HT1080 (cell line): ENCODE results near the gene LYSMD4. TPM values are rescaled to one million over a fixed set of nuclear protein-coding genes. Genes with fewer than 3 reads are reported as not detected.

ENCODE experiments used
- DNase-seq: peaks from one replicate; pipeline ENCODE4 v3.0.0-alpha.2; 2015; ENCODE audit warnings: low read depth
- total RNA-seq: library from RNA; depleted of rRNA; stranded (reverse); fragments of >200 nt; shearing (Covaris generic); gene quantifications from 2 replicates; pipeline ENCODE4 v1.2.3, GENCODE V29; 2014

LYSMD4 gene
- total RNA-seq, 1 experiment from 2014 or later = 4.1 TPM

DNA sequence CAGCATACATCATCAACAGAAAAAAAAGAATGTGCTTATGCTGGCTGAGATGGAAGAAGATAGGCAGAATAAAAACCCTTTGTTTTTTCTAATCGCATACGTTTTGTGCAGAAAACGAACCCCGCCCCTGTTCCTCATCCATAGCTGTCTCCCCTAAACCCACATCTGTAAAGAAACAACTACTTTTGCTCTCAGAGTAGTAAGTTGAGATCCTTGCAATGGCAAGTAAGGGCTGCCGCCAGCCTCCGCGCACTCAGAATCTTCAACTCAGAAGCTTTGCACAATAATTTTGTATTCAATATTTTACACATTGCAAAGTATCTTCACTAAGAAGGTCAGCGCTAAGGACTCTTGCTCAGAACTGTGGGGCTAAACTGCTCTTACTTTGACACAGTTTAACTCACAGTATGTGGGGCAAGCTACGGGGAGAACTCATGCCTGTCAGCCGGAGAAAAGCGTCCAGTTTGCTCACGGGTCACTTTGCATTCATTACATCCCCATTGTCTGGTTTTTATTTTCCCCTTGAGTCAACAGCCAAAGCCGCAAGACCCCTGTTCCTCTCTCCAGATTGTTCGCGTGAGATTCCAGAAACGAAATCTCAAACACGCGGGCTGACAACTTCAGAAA is 1.0 kb downstream of the LYSMD4 start:
- no peak for DNase-seq

DNA sequence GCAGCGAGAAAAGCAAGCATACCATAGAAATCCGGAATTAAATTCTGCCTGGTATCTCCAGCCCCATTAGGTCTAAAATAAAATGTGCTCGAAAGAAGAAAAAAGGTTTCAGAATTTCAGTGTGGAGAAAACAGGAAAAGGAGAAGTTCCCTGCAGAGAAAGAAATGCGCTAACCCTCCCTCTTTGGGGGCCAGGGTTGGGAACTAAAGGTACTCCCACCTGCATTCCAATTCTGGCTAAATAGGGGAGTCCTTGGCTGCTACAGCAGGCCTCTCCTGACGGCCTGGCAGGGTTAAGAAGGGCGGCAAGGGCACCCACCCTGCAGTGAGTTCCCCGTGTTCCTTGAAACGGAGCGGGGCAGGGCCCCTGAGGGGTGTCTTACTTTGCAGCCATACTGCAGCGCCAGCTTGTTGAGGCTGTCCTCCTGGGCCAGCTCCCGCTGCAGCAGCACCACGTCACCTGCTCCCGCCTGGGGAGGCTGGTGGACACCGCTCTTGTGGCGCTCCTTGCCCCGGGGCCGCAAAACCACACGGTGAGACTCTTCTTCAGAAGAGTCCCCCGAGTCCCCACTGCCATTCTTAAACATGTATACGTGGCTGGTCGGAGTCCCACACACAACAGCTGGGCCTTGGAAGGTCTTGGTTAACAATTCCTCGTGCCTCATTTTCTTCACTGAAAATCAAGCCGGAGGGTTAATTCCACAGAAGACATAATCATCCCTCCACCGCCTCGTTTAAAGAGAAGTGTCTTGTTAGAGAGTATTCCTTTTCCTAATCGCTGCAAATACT is 1.7 kb downstream of the LYSMD4 start:
- DNase-seq = no peak

DNA sequence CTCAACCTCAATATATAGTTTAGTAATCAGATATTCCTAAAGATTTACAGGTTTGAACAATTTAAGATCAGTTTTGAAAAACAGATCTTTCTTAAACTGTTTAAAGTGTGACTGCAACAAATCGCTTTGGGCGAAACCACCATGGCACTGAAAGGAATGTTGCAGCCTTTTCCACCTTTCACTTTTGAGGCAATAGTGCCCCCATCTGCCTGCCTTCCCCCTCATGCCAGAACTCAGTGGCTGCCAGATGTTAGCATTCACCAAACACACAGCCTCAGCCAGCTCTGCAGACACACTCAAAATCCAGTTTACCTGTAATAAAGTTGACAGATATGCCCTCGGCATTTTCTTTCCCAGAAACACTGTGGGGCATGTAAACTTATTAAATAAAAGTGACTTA is 3.3 kb downstream of the LYSMD4 start:
- peak; percentile 36 for DNase-seq

DNA sequence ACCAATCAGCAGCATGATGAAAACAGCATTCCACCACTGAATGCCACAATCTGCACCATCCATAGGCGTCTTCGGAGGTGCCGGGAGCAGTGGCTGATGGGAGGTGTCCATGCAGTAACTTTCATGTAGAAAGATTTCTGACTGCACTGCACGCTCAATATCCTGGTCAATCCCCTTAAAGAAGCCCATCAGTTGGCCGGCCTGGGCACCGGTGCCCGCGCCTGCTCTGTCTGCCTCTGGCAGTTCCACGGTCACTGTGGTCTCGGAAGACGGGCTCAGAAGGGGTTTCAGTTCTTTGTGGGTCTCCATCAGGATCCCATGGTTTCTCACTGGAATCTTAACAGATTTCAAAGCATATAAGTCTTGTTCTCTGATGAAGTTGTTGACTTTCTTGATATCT is 3.9 kb downstream of the LYSMD4 start:
- DNase-seq = no peak

DNA sequence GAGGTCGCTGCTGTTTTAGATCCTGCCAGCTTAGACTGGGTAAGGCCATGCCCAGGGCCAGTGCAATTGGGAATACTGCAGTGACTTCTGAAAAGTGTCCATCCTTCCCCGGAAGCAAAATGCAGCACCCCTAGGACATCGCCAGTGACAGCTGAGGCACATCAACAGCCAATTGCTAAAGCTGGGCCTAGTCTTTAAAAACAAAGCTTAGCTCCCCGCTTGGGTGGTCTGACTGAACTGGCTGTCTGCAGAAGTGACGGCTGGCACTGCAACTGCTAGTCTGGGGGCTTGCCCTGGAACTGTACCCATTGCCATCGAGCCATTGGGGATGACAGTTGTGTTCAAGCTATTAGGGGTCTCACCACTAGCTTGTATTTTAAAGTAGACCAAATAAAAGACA is 4.3 kb downstream of the LYSMD4 start:
- no peak for DNase-seq

DNA sequence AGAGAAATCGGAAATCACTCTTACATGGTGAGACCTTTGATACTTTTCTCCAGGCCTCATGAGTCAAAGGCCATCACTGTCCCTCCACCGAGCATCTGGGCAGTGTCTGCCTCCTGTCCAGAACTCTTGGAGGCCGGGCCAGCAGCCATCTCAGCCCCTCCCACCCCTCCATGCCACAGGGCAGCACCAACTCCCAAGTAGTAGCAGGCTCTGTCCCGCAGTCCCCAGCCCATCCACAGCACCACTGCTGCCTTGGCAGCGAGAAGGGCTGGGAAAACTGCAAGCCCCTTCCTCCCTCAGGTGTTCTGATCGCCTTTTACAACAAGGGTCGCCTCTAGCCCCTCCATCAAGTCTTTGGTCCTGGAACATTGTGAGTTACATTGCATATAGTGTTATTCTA is 5.5 kb downstream of the LYSMD4 start:
- no peak for DNase-seq

DNA sequence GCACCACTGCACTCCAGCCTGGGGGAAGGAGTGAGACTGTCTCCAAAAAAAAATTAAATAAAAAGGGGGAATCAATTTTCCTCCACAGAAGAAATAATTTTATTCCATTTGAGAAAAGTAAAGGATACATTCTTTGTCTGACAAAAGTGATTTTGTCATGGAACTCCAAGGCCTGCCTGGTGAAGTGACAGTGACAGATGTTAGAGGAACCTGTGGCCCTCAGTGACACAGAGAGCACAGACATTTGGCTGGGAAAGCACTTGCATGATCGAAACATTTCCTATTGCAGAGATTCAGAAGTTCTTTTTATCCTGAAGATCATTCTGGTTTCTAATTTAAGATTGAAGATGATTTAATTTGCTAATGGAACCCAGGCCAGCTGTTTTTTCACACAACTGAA is 5.9 kb downstream of the LYSMD4 start:
- no peak for DNase-seq

DNA sequence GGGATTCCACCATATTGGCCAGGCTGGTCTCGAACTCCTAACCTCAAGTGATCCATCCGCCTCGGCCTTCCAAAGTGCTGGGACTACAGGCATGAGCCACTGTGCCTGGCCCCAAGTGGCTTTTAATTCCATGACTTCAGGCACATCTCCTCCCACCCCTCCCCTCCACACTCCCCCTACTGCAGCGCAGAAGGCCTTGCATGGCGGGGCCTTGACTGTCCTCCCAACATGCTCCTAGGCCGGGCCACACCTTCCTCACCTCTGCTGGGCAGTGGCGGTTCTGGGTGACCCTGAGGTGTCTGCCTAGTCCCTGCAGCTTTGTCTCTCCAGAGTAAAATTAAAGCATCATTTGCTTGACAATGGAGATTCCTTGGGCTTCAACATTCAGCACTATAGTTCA is 6.9 kb downstream of the LYSMD4 start:
- DNase-seq = no peak

DNA sequence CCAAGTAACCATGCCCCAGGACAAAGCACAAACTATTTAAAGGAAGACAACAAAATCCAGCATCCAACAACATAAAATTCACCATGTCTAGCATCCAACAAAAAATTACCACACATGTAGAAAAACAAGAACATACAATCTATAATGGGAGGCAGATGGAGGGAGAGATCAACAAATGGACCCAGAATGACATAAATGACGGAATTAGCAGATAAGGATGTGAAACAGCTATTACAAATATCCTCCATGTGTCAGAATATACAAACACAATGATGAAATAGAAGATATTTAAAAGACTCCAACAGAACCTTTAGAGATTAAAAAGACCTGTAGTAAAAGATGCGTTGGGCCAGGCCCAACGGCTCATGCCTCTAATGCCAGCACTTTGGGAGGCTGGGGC is 10.8 kb downstream of the LYSMD4 start:
- DNase-seq = no peak

DNA sequence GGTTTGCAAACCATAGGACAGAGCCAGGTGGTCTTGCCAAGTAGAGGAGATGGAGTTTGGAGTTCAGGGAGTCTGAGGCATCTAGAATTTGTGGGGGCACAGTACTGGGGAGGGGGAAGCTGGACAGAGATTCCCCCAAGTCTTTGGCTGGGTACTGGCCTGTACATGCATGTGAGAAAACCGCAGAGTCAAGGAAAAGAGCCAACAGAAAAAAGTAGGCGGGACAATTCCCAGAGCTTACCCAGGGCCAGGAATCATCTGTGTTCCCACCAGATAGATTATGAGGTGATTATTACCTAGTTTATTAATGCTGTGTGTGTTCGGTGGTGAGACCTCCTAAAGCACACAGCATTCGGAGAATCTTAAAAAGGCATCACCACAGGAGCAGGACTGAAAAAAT is 11.3 kb downstream of the LYSMD4 start:
- no peak for DNase-seq

DNA sequence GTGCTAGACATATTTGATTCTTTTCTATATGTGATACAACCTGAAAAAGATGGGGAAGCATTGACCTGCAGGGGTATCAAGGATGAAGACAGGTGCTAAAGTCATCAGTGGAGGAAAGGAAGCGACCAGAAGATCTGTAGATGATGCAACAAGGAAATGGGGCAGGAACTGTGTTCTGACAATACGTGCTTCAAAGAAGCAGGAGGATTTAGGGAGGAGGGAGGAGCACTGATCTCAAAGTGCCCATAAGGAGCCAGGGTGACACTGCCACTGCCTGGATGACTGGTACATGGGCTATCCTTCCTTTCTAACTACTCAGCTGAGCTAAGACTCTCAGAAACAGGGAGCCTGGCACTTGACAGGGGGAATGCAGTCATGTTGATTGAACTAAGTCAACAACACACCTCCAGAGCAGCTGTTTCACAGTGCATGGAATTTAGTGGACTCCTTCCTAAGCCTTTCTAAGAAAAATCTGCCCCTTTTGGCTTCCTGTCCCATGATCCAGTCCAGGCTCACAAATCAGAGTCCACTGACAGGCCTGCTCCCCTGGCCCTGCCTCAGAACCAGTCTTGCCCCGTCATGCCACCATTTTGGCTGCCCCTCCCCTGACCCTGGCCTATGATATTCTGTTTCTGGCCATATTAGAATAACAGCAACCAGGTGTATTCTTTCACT is 12.0 kb downstream of the LYSMD4 start:
- DNase-seq = no peak

DNA sequence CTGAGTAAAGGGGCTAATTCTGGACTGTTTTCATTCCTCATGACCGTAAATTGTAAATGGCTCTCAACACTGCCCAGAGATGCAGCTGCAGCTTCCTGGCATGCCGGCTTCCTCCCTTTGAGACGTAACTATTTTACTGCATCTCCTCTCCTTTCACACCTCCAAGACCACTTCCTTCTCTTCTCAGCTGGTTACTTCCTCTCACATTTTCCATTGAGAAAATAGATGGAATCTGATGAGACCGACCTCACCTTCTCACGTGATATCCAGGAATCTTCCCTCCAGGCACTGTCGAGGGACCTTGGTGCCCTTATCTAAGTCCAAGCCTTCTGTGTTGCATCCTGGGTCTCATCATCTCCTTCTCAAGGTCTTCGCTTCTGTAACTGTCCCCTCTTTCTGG is 12.7 kb downstream of the LYSMD4 start:
- no peak for DNase-seq

DNA sequence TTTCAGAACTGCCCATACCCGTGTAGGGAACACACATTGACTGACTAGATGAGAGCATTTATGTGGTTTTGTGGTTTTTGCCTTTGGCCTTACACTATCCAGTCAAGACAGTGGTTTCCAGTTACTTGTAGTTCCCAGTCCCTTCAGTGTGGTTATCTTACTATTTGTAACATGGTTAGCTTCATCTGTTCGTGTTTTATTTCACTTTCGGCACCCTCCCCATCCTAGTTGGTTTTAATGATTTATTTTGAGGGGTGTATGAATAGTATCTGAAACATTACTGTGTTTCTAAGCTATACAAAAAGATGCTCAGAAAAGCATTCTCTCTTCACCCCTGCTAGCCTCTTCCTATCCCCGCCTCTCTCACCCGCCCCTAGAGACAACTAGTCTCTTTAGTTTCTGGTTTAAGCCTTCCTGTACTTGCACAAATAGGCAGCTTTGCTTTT is 14.1 kb downstream of the LYSMD4 start:
- peak; percentile 69 for DNase-seq

DNA sequence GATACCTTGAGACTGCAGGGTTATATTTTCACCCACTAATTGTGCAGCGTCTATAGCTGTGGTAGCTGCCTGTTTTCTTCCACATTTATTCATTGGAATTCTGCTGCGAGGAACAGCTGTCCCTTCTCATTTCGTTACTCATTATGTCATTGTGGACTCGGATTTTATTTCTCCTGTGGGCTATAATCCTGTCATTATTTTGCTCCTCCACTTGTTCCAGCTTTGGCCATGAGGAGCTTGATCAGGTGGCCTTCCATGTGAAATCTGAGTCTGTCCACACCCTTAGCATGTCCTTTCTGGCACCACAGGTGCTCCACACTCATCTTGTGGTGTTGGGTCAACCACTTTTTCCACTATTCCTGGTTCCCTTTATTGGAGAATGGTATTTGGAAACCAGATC is 14.8 kb downstream of the LYSMD4 start:
- no peak for DNase-seq

DNA sequence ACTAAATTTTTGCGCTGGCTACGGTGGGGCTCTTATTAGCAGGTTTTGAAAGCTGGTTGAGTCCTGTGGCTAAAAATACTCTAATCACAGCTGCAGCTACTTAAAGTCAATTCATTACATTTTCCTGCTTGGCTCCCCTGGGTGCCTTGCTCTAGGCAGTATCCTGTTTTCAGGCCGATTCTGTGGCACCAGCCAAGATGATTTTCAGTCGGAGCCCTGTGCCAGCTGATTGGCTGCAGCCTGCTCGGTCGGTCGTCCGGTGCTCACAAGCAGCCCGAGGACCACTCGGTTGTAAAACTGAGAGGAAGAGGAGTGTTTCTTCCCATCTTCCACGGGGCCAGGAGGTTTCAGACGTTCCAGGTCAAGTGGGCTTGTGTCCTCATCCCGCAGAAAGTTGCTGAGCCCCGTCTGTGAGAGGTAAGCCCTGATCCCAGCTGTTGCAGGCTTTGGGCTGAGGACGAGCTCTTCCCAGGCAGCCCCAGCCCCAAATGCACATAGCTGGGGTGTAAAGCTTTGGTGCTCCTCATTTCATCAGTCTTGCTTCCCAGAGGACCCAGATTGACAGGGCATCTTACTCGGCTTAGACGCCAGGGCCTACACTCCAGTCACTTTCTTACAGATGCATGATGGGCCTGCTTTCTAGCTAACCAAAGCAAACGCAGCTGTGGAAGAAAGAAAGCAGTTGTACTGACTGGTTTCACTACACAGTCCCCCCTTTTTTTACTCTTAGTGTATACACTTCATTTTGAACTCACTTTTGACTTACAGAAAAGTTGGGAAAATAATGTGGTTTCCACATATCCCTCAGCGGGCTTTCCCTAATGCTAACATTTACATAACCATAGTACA is 15.9 kb downstream of the LYSMD4 start:
- no peak for DNase-seq

DNA sequence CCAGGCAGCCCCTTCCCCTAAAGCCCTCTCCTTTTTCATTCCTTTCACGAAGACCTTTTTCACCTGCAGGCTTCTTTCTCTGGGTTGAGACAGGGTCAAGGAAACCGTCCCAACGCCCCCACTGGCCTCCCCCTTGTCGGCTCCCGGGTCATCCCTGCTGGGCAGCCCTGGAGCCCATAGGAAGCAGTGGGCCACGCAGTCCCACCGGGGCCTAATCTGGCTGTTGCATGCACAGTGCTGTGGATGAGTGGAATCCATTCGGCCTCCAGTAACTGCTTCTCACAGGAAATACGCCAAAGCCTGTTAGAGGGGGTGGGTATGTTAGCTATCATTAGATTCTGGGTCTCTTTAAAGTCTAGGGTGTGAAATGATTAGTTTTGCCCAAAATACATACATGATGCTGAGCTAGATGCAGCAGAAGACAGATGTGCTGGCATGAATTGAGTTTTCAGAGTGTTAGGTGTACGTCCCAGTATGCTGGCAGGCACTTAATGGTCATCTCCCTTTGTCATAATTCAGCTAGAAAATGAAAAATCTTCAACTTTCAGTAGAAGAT is 16.6 kb downstream of the LYSMD4 start:
- DNase-seq = no peak

DNA sequence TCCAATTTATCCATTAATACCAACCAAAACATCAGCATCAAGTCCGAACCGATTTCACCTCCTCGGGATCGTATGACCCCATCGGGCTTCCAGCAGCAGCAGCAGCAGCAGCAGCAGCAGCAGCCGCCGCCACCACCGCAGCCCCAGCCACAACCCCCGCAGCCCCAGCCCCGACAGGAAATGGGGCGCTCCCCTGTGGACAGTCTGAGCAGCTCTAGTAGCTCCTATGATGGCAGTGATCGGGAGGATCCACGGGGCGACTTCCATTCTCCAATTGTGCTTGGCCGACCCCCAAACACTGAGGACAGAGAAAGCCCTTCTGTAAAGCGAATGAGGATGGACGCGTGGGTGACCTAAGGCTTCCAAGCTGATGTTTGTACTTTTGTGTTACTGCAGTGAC is 20.8 kb downstream of the LYSMD4 start:
- no peak for DNase-seq

DNA sequence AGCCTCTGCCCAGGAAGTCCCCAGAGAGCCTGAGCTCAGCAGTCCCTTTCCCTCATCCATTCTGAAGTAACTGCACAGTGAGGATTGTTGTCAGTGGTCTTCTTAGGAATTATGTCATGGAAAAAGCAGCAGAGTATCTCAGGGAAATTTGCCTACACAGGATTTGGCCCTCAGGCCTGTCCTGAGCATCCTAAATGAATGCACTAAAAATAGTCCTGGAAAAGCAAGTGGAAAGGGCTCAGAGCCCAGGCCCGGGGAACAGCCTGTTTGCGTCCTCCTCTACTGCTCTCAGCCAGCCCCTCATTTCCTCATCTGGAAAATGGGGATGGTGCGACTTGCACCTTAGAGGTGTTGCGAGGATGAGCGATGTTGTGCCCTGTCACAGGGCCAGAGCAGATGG is 21.6 kb downstream of the LYSMD4 start:
- DNase-seq = no peak

DNA sequence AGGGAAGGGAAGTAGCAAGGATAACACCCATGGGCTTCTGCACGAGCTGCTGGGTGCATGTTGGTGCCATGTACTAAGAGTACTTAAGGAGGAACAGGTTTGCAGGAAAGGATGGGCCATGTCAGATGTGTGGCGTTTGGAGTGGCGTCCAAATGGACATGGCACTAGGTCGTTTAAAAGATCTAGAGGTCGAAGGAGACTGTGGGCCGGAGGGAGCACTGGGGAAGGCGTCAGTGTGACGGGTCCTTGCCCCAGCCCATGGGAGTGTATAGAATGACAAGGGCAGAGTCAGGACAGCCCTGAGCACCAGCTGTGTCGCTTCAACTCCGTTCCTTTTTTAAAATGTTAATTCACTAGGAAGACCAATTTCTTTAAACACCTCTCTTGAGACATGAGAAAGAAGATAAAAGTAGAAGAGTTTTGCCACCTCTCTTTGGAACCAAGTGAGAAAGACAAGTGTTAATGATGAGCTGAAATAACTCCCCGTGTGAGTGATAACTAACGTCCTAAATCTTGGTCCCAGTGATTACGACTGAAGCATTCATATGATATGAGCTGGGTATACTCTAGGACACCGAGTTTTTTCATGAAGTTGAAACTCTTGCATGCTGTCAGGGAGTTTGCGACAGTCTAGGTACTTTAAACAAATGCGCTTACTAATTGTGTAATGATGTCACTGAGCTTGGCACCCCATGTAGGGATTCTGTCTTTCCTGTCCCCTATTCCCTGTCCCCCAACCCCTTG is 23.8 kb downstream of the LYSMD4 start:
- DNase-seq = no peak

DNA sequence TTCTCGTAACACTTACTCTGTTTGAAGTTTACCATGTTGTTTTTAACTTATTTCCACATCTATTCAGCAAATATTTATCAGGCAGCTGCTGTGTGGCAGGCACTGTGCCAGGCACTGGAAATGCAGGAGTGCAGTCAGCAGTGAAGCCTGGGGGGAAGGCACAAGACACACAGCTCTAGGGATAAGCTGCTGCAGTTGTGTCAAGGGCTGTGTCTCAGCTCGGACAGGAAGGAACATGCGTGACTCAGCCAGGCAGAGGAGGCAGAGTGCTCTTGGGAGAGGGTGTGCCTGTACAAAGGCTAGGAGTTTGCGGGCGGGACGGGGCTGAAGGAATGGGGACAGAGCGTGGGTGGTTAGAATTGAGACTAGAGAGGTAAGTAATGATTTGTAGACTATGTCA is 24.7 kb downstream of the LYSMD4 start:
- peak; percentile 92 for DNase-seq
